ENCODE data around the gene POU6F2.

The POU6F2 gene

GRCh38 chr7:39509436-39509835, 531.7 kb downstream of the POU6F2 start:
- DNase-seq (ENCODE audit: low spot score), result no peak

GRCh38 chr7:39509912-39510311, 532.2 kb downstream of the POU6F2 start:
- DNase-seq (ENCODE audit: low spot score), result no peak

- no peak for DNase-seq (ENCODE audit: low spot score)
These were observed 533.2 kb downstream of the POU6F2 start for GRCh38 chr7:39510864-39511354.

- no peak for DNase-seq (ENCODE audit: low spot score)
These were observed 538.0 kb downstream of the POU6F2 start for GRCh38 chr7:39515534-39516228.

- DNase-seq (ENCODE audit: low spot score), result no peak
These were observed 538.8 kb downstream of the POU6F2 start for GRCh38 chr7:39516498-39516897.

- DNase-seq (ENCODE audit: low spot score), result no peak
These were observed 539.5 kb downstream of the POU6F2 start for GRCh38 chr7:39517240-39517639.

Measured in left forelimb (tissue), 1 donor.